NCI-H345 (cell line): ENCODE results near the gene MRPL36.

ENCODE experiments used
- DNase-seq: peaks from one replicate; lab custom pipeline; 2025; lab: John Stamatoyannopoulos, UW

The MRPL36 gene

DNA sequence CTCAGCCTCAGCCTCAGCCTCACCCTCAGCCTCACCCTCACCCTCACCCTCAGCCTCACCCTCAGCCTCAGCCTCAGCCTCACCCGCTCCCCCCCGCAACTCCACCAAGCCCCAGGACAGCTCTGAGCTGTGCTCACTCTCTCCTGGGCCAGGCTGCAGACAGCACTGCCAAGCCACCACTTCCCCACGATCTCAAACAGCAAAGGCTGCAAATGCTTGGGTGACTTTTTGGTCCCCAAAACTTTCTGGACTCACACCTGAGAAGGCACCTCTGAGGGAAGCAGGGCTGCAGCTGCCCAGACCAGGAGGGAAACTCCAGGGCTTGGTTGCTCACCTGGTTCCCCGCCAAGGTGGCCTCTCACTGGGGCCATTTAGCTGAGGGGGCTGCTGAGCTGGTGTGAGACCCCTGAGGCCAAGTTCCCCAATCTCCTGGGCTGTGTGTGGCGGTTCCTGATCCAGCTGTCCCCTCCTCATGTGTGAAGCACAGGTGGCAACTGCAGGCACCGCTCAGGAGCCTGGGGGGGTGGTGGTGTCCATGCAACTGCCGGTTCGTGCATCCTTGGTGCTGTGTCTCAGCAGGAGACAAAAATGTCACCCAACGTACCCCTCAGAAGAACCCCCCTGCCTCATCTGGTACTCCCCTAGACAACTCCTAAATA, 17.8 kb downstream of the MRPL36 start:
- DNase-seq, result no peak

DNA sequence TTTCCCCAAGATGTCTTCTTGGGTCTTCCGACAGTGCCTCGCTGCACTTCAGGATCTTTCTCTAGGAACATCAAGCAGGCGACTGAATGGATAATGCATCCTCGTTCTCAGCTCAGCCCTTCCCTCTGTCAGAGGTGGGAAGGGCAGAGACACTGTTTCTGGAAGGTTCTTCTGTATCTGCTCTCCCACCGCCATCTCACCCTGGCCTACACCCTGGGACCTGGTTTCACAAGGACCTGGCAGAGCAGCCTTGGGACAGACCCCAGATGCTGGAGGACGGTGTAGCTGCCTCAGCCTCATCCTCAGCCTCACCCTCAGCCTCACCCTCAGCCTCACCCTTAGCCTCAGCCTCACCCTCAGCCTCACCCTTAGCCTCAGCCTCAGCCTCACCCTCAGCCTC, 18.5 kb downstream of the MRPL36 start:
- no peak for DNase-seq

DNA sequence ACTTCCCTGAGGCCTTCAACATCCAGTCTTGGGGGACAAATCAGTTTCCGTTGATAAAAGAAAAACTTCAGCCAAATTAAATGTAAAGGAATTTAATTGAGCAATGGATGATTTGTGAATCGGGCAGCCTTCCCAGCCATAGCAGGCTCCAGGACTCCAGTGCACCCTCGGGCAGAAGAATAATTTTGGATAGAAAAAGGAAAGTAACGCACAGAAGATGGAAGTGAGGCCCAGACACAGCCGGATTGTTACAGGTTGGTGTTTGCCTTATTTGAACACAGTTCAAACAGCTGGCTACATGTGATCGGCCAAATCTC, 19.1 kb downstream of the MRPL36 start:
- DNase-seq, result no peak

DNA sequence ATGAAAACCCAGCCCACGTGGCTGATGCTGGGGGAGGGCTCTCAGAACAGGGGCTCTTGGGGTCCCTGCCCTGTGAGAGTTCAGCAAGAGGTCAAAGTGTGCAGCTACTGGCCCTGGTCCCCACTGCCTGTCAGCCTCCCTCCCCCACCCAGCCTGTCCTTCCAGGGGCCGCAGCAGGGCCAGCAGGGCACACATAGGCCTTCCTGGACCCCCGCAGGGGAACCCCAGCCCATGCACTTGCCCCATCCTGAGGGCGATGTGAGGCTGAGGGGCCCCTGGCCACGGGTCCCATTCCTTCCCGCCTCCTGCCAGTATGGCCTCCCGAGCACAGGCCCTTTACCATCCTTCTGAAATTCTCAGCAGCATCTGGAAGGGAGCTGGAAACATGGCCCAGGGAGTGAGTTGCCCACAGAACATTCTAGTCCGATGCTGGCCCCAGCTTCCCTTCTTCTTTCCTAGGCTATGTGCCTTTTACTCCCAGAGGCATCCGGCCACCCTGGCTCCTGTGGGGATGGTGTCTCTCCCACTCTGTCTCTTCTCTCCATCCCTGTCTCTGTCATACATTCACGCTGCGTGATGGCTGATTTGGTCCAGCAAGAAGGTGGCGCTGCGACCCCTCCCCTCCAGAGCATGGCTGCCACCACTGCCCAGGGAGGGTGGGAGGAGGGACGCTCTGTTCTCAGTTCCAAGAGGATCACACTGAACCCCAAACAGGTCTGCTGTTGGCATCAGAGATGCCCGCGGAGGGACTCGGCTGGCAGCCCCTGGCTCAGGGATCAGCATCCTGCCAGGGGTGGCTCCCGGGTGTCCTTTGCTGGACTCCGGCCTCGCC, 19.6 kb downstream of the MRPL36 start:
- DNase-seq, result no peak

DNA sequence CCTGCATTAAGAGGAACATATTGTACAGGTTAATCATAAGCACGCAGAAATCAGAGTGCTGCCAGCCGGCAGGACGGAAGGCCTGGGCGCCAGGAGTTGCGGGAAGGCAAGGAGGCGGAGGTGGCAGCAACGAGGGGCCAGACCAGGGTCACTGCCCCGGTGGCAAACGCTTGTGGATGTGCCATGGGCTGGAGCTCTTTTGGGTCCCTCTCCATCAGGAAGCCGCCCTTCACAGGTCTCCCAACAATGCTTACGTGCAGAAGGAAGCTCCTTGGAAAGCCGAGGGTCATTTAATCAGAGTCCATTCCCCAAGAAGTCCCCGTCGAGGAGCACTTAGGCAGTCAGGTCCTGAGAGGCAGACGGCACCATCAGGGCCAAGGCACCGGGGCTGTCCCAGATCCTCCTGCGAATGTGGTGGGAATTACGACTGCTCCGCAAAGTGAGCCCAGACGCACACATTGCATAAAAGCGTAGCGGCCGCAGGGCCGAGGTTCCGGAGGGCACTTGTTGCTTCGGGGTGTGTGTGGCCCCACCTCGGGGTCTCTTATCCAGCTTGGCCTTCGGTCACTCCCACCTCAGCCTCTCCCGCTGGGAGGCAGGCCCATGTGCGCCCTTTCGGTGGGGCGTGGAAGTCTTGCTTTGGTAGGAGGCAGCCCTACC, 20.5 kb downstream of the MRPL36 start:
- DNase-seq, result no peak

DNA sequence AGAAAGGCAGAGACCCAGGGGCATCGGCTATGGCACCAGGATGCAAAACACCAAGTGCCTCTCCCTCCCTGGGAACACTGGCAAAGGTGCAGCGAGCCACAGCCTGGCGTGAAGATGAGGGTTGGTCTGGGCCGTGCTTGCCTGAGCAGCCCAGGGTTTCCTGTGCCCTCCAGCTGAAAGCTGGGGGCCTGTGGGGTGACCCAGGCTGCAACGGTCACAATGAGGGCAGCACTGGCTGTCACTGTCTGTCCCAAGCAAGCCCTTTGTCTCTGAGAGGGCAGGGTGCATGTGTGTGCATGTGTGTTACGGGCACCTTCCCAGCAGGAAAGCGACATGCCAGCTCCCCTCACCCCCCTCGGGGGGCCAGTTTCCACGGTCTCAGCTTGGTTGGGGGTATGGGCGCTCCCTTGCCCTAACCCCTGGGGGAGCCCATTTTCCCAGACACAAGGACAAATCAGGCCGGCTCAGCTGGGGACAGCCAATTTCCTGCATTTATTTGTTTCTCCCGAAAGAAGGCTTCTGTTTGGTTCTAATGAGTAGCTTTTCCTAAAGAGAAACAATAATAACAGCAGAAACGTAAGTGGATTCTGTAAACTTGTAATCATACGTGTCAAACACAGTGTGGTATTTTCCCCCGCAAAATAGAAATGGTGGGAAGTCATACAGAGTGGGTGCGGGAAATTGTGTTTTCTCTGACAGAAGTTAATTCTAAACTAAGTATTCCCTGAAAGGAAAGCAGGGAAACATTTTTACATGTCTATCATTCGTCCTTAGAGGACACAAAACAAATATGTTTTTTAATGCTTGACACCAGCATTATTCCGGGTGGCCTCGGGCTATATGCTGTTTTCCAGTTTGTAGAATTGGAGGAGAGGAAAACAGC, 21.3 kb downstream of the MRPL36 start:
- DNase-seq, result no peak

DNA sequence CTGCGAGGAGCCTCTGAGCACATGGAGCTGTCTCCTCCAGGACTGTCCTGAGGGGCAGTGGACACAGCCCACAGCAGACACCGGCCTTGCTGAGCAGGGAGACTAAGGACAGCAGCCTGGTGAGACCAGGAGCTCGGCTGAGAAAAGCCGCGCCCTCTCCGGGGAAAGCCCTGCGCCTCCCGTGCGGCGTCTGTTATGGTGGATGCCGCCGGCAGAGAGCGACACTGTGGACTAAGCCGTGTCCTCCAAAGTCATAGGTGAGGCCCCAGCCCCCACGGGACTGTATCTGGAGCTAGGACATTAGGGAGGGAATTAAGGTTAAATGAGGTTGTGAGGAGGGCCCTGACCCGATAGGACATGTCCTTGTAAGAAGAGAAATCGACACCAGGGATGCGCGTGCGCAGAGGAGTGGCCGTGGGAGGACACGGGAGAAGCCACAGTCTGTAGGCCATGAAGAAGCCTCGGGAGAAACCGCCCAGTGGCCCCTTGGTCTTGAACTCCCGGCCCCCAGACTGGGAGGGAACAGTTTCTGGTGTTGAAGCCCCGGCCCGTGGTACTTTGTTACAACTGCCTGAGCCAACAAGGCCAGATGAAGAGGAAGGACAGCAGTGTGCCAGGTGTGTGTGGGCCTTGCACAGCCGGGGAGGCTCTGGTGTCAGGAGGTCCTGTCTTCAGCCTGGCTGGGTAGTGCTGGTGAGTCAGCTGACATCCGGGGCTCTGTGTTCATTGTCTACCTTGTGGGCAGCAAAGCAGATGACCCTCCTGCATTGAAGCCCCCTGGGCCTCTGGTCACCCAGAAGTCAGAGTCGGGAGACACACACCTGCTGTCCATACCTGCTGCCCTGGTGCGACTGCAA, 22.1 kb downstream of the MRPL36 start:
- DNase-seq, result no peak

DNA sequence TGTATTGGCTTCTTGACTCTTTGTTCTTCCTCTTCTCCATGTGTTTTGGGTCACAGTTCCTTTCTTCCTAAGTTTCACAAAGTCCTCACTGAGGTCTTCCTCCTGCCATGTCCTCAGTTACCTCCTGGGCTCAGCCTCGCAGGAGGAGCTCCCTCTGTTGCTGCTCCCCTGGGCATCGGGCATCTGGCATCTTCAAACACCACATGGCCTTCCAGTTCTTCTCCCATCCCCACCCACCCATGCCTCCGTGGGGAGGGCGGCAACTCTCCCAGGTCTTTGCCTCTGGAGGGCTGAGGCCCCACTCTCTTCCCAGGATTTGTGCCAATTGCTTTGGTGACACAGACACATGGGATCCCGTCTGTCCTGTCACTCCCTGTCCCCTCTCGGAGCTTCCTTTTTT, 22.8 kb downstream of the MRPL36 start:
- DNase-seq, result no peak

DNA sequence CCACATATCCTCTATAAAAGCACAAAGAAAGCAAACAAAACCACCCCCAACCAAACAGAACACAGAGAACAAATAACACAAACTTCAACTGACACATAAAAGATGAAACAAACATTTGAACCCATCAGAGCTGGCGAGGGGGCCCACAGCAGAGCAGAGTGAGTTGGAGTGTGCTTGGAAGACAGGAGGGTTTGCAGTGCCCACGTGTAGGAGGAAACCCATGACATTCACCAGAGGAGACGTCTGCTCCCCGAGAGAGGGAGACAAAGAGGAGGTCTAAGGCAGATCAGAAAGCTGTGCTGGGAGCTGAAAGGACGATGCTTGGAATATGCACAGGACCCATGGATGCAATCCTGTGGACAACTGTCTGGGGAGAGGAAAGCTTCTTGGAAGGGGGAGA, 27.0 kb downstream of the MRPL36 start:
- DNase-seq, result no peak

DNA sequence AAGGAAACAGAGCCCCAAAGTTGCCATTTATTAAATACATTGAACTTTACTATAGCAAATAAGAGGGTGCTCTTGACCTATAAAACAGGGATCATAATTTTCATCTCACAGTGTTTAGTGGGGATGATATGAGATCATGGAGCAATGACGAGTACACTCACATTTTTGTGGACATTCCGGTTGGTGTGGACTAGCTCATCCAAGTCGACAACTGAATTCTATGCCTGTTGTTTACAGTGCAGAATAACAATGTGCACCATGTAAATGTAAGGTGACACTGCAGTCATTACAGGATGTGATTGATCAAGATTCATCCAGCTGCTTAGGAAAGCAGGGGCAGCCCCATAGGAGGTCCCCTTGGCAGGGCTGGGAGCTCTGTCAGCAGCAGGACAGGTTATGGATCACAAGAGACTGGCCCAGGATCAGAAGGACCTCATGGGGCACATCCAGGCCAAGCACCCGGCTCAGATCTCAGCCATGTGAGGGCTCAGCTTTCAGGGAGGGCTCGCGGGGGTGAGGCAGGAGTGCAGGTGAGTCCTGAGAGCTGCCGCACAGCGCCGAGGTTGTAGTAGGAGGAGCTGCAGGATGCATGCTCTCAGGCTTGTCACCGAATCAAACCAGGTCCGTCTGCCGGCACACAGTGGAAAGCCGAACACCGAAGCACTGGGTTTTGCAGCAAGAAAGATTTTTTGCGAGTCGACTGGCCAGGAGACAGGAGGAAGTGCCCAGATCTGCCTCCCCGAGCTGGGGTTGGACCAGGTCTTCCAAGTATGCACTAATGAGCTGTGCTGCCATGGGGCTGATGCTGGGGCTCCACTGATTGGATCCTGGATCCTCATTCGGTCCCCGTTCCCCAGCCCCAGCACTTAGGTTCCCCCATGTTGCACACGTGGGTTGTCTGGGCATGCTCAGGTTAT, 28.2 kb downstream of the MRPL36 start:
- peak; percentile 20 for DNase-seq

DNA sequence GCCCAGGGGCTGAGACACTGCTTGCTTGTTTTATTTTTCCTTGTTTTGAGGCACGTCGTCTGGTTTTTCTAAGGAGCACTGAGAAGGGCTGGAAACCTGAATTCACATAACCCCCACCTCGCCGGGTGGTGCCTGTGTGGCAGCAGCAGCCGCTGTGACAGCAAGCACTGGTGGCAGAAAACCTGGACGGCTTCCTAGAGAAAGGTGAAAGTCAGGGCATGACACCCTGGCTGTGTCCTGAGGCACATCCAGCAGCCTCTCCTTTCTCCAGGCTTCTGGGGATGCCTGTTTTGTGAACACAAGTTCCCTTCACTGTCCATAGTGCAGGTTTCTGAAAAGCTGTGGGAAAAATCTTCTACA, 29.2 kb downstream of the MRPL36 start:
- no peak for DNase-seq

DNA sequence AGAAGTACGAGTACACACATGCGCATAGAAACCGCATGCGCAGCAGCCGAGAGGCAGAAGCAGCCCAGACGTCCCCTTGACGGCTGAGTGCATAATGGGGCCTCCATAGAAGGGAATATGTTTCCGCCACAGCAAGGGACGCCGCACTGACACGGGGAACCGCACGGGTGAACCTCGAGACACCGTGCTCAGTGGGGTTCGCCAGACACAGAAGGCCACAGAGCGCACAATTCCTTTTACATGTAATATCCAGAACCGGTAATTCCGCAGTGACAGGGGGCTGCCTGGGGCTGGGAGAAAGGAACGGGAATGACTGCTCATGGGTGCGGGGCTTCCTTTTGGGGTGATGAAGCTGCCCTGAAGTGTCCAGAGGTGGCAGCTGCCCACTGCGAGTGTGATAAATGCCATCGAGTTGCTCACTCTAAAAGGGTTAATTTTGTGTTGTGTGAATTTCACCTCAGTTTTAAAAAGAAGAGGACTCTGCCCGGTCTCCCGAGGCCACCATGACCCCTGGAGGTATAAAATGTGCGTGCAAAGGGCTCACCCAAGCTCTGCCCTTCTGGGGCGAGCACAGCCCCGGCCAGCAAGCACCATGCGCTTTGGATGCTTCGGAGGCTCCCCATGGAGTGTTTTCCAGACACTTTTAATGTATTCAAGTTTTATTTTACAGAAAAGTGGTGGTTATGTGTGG, 29.7 kb downstream of the MRPL36 start:
- DNase-seq, result no peak

DNA sequence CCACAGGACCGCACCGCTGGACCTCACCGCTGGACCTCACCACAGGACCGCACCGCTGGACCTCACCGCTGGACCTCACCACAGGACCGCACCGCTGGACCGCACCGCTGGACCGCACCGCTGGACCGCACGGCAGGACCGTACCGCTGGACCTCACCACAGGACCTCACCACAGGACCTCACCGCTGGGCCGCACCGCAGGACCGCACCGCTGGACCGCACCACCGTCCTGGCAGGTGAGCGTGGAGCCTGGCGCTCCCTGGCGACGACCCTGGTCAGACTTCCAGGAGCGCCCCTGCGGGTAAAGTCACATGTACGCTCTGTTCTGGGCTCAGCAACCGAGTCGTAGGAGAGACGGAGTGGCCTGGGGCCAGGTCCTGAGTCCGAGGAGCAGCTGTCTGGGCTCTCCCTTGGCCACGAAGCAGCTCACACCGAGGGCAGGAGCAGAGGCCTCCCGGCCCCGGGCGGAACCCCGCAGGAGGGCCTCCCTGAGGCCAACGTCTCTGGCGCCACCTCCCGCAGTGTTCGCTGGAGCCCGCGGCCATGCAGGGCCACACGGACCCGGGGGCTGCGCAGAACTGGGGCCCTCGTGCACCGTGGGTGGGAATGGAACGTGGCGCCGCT, 30.5 kb downstream of the MRPL36 start:
- DNase-seq, result no peak

DNA sequence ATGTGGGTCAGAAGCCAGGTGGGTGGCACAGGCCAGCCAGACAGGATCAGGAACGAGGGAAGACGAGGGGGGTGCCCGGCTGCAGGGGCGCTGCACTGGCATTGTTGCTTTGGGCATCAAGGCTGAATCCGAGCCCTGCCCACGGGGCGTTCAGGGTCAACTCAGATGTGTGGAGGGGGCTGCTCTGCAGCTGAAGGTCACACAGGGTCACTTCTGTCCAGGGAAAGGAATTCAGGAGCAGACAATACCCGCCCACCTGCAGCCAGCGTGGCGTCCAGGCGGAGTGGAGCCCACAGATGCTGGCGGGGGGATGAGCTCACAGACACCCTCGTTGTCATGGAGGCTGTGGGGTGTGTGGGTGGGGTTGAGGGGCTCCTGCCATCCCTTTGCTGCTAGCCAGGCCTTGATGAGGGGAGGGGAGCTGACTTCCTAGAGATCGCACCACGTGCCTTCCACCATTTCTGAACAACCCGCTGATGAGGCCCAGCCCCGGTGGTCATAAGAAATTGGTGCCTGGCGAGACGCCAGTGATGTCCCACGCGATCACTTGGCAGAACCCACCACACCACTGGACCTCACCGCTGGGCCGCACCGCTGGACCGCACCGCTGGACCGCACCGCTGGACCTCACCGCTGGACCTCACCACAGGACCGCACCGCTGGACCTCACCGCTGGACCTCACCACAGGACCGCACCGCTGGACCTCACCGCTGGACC, 31.2 kb downstream of the MRPL36 start:
- no peak for DNase-seq

DNA sequence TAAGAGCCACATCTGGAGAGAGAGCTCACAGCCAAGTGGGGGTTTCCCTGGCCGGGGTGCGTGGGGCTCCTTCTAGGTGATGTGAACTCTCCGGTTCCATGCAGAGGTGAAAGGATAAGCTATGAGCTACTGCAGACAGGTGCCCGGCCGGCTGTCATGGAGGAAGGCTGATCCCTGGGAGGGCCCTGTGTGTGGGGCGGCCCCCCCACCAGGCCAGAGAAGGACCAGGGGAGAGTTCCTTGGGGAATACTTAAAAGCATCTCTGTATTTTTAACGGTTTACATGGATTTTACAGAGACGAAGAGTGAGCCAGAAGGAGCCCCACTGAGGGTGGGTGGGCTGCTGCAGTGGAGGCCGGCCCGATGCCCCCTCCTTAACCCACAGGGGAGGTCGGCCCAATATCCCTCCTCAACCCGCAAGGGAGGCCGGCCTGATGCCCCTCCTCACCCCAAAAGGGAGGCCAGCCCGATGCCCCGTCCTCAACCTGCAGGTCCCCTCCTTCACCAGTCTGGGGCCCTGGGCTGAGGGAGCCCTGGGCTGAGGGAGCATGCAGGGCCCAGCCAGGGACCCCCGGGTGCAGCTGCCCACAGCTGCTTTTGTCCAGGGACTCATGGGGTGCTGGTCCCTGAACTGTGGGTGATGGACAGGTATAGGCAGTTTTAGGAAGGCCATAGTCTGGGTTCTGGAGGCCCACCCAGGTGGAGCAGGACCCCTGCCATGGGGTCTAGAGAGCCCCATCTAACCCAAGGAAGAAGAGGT, 31.9 kb downstream of the MRPL36 start:
- no peak for DNase-seq

DNA sequence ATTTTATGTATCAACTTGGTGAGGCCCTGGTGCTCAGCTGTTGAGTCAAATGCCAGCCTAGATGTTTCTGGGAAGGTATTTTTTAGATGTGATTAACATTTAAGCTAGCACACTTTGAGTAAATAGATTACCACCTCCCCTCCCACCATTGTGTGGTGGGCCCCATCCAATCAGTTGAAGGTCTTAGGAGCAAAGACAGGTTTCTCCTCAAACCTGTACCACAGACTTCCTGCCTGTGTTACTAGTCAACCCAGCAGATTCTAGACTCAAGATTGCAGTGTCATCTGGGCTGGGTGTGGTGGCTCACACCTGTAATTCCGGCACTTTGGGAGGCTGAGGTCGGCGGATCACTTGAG, 33.8 kb downstream of the MRPL36 start:
- no peak for DNase-seq

DNA sequence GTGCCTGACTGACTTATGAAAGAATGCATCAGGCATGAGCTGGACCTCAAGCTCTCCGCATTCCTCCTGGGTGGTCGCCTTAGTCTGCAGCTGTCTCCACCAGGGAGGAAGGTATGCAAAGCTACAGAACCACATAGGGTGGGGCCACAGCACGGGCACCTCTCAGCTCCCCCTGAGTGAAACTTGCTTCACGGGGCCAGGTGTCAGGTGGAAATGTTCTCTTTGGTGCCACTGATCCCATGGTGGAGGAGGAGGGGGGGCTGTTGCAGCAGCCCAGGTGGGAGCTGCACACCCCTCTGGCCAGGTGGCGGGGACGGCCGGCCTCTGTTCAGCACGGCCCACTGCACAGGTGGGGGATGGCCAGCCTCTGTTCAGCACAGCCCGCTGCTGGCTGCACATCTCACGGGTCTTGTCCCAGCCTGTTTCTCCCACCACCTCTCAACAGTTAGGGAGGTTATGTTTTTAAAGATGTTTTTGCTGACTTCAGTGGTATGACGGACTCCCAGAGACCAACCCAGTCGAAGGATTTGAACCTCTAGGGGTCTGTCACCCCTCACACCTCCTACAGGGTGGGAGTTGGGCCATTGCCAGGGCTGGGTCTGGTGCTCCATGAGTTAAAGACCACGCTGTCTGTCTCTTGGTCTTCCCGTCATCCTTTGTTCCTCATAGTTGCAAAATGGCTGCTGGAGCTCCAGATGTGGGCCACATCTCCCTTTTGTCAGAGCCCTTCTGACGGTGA, 34.3 kb downstream of the MRPL36 start:
- no peak for DNase-seq
